Mesenteric fat pad (tissue), 1 donor: ENCODE data around the gene FAM118B. TPM values are rescaled to one million over a fixed set of nuclear protein-coding genes. Genes with fewer than 3 reads are reported as not detected.
"Not testable (repeated sequence)": the region's sequence is repeated elsewhere in the genome, so short reads cannot be mapped to it uniquely, and the experiment has no call there.

Experiments used
- DNase-seq: peaks from one replicate; pipeline ENCODE4 v3.0.0-alpha.2; 2020; ENCODE audit warnings: low spot score
- total RNA-seq: library from RNA; stranded (reverse); fragmentation: NEBNext Ultra II Directional; extraction: Animal tissue kit (Norgen Biotek cat#: 25700); gene quantifications from one replicate; pipeline ENCODE4 v1.2.1, GENCODE V29; 2021
- donor health status: DM: yes; HTN: yes; CAD: no.

The FAM118B gene
- total RNA-seq, 1 donor from 2014 or later: 18.7 TPM

DNA sequence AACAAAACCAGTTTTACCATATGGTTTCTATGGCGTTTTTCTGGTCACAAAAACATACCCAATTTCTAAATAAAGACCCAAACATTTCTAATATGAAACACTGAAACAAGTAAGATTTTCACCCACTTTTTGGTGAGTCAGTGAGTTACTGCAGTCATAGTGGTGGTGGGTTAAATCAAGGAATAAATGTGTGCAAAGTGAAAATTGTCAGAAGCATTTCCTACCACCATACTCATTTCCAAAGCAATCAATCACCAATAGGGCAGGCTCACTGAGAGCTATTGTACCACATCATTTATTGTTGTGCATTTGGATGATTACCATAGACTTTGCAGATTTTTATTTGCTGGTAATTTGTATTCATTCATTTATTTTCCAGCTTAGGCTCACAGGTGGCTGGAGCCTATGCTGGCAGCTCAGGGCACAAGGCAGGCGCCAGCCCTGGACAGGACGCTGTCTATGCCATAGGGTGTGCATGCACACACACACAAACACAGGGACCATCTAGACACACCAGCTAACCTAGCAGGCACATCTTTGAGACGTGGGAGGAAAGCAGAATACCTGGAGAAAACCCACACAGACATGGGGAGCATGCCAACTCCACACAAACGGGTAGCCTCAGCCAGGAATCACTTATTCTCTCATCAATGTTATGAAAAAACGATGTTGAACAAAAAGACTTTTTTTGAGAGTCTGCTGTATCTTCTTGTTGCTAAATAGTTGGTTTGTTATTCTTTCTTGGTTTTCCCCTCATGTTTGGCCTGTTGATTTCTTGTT is 5.1 kb downstream of the FAM118B start:
- no peak for DNase-seq

DNA sequence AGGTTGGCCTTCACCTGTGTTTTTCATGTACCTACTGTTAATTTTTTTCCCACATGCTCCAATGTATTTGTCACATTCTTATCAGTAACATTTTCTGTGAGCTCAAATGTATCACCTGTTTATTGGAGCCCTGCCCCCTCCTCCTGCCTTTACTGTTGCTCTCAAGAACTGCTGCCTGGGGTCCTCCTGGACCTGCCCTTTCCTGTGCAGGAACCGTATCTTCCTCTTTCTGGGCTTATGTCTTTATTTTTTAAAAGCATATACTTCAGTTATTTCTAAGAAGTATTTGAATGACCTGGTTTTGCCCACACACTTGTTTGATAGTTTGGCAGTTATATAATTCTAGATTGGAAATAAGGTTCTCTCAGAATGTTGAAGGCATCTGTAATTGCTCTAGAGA is 5.9 kb downstream of the FAM118B start:
- no peak for DNase-seq

DNA sequence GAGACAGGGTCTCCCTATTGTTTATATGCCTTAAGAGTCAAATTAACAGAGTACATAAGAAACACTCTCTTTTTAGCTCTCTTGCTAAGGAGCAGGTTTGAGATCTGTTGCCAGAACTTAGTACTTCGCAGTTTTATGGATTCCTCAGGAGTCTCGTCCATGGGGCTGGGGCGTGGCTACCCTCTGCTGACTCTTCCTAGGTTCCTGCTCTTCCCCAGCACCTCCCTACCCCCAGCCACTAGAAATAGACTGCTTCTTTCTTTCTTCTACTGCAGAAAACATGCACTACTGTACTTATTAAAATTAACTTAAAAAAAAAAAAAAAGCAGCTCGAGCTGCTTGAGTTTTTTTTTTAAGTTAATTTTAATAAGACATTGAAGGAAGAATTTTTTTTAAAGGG is 8.0 kb downstream of the FAM118B start:
- DNase-seq: no peak

DNA sequence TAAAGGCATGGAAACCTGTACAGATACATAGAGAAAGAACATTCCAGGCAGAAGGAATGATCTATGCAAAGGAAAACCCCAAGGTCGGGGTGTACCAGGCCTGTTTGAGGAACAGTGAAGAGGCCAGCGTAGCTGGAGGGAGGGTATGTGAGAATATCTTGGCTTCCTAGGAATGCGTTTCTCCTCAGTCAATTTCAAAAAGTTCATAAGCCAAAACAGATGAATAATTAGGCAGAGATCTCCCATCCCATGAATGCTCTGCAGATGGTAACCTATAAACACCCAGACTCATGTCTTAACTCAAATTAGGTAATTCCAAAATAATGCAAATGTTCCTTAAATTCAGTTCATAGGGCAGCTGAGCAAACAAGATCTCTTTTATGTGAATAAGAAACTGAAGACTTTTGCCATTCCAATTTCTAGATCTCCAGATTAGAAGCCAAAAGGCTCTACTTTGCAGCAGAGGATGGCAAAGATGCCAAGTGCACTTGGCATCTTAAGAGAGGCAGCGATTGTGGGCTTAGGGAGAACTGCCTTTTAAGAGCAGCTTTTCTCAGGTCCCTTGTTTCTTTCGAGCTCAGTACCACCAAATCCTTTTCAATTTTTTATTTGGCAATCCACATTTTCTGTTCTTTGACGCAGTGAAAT is 13.2 kb downstream of the FAM118B start:
- DNase-seq: no peak

DNA sequence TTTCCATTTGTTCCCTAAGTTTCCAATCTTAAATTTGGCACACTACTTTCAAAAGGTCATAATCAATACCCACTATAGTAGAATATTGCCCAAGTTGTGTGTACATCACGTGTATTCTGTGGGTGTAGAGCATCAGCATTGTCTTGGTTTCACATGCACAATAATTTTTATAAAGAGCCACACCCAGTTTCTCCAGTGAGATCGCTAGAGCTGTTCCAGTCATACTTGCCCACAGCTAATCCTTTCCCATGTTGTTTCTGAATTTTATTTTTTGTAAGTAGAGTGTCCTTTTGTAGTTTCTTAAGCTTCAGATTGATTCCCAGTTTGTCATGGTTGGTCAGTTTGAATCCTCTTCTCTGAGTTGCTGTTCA is 13.7 kb downstream of the FAM118B start:
- no peak for DNase-seq

DNA sequence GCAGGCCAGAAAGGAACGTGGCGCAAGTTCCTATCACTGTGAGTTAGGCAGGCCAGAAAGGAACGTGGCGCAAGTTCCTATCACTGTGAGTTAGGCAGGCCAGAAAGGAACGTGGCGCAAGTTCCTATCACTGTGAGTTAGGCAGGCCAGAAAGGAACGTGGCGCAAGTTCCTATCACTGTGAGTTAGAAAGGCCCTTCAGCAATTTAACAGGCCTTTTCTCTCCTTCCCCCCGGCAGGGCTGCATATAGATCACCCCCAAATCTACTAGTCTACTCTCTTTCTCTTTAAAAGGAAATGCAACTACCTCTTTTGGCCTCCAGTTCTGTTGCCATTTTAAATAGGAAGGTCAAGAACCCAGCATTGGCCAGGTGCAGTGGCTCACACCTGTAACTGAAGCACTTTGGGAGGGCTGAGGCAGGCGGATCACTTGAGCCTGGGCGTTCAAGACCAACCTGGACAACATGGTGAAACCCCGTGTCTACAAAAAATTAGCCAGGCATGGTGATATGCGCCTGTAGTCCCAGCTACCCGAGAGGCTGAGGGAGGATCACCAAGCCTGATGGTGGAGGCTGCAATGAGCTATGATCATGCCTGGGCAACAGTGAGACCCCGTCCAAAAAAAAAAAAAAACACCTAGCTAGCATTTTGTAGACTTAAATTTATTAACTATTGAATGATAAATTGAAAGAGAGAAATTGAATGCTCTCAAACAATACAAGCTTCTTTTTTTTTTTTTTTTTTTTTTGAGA is 14.9 kb downstream of the FAM118B start:
- DNase-seq: no peak

DNA sequence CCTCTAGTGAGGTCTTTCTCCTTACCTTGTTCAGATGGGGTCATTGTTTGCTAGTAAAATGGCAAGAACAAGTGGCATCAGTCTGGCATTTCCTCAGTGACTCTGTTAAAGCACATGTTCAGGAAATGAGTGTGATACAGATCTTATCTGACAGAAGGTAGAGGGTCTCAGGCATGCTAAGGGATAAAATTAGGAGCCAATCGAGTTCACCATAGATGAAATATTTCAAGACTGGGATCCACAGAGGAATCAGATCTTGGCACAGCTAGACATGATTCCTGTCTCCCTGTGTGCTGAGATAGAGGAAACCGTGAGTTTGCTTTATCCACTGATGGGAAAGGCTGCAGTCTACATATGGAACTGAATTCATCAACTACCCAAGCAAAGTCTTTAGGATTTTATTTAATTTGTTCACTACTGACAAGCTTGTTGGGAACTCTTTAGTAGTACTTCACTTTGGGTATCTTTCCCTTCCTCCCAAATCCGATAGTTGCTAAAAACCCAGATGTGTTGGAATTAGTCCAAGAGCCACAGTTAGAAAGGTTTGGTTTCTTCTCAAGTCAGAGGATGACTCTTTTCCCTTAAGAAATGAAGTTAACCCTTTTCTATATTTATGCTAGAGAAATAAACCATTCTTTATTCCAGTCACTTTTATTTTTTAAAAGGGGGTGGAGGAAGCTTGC is 18.4 kb downstream of the FAM118B start:
- DNase-seq: no peak

DNA sequence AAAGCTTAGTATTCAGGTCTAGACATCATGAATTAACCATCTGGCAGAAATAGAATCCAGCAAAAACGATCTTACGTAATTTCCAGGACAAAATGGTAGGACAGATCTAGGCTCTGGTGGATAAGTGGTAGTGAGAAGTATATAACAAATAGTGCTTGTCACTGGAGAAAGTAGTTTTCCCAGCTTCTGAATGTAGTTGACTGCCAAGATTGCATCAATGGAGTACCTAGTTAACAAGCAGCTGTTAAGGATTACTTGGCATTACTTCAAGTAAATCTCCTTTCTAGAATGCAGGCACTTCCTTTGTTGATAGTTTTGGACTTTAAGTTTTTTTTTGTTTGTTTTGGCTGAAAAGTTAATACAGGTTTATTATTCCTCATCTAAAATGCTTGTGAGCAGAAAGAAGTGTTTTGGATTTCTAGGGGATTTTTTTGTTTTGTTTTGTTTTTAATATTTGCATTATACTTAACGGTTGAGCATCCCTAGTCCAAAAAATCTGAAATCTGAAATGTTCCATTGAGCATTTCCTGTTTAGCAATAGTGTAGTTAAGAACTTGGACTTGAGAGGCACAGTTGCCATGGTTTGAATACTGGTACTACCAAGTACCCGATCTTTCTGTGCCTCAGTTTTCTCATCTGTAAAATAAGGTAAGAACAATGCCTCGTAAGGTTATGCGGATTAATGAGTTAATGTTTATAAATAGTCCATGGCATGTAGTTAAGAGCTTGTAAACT is 20.3 kb downstream of the FAM118B start:
- no peak for DNase-seq

DNA sequence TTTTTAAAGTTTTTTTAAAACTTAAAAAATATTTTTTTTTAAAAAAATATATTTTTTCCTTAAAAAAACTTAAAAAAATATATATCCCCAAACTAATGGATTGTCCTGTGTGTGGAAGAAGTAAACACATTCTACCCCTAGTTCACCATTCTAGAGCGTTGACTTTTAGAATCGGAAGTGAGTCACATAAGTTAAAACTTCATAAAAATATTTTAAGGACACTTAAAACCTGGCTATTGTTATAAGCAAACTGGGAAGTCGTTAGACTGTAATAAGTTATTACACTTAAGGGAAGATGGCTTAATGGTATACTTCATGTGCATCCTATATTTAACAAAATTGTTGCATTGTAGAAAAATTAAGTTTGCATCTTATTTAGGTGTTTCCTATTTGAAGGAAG is 21.1 kb downstream of the FAM118B start:
- DNase-seq: no peak

DNA sequence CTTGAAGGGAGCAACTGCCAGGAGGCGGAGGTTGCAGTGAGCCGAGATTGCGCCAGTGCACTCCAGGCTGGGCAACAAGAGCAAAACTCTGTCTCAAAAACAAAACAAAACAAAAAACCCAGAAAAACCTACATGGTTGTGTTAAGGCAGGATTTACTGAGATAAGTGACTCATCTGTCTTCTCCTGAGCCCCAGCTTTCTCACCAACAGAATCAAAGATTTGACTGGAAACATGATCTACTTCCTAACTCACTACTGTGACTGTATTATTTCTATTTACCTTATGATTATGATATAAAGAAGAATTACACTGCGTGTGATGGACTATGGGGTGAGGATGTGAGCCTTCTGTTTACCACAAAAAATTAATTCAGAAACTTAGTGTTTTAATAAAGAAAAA is 21.8 kb downstream of the FAM118B start:
- DNase-seq: no peak

DNA sequence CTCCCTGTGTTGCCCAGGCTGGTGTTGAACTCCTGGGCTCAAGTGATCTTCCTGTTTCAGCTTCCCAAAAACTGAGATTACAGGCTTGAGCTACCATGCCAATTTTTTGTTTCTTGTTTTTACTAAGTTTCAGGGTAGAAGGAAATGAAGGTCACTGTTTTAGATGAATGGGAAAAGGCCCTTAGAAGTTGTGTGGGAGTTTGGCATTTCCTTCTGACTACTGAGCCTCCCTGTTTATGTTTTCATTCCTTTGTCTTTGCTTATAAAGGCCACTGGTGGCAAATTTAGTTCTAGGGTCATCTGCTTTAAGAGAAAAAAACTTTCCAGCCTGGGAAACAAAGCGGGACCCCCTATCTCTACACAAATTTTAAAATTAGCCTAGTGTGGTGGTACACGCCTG is 35.1 kb downstream of the FAM118B start:
- DNase-seq: no peak

DNA sequence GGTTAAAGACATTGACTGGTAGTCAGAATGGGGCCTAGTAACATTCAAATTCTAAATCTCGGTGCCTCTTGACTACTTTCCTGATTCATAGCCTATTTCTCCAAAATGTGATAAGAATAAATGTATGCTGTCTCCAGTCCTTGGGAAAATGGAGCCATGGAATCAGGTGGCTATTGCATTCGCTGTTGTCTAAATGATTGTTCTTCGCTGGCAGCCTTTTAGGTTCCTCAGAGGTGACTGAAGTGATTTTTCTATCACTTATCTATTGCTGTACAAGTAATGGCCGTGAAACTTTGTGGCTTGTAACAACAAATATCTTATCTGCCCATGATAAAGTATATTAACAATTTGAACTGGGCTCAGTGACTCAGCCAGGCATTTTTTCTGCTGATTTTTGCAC is 41.7 kb downstream of the FAM118B start:
- DNase-seq: no peak

DNA sequence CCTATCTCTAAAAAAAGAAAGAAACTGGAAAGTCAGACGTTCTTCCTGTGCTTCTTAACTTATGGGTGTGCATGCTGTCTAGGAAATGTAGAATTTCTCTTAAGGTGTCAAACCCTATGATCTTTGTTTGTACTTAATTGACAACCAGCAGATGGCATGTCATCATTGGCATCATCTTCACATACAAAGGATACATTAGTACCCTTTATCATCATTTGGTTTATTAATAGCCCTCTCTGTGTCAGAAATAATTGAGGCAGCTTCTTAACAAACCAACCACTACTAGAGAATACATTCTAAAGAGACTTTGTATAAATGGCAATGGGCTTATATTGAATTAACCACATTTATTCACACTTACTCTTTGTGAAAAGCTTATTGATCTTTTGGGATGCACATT is 43.2 kb downstream of the FAM118B start:
- no peak for DNase-seq

DNA sequence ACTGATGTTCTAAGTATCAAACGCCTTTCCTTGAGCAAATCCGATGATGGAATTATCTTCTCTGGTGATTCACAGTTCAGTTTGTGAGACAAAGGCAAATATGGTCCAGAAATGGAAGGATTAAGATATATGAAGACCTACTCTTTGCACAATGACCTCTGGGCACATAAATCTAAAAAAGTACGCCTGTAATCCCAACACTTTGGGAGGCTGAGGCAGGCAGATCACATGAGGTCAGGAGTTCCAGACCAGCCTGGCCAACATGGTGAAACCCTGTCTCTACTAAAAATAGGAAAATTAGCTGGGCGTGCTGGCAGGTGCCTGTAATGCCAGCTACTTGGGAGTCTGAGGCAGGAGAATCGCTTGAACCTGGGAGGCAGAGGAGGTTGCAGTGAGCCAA is 43.9 kb downstream of the FAM118B start:
- not testable (repeated sequence) for DNase-seq

DNA sequence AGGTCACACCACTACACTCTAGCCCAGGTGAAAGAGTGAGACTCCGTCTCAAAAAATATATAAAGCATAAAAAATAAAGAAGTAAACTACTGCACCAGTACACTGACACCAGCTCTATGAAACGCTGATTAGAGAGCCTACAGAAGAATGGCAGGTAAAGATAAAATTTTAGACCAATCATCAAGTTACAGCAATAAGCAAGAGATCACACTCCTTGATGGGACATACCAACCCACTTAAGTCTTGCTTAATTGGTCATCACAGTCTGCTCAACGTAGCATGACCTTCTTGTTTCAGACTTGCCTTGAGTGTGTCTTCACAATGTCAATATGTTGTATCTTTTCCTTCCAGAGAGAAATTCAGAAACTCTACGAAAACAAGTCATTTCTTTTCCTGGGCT is 44.6 kb downstream of the FAM118B start:
- DNase-seq: no peak

DNA sequence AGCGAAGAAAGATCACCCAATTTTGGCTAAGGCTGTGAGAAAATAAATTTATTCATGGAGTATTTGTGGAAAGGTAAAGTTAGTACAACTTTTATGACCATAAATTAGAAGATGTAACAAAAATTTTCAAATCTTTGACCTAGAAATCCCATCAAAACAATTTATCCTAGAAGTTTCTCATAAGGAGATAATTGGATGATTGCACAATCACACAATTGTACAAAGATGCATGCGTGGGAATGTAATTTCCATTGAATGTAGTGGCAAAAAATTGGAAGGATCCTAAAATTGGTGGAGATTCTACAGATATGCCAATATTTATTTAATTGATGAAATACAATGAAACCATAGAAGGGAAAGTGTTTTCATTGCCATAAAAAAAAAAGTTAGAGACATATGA is 45.6 kb downstream of the FAM118B start:
- no peak for DNase-seq

DNA sequence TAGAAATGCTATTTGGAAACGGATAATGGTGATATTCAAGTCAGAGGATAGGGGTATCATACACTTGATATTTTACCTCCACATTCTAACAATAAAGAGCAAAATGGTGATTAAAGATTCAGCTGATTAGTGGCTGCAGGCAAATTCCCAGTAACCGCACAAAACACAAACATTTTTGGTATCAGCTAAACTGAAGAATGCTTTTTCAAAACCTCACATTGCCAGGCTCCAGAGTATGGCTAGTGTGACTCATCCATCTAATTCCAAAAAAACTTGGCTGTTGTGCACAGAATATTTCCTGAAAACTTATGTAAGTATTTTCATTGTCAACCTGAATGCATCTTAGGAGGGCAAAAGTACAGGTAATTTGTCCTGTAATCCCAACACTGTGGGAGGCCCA is 46.2 kb downstream of the FAM118B start:
- DNase-seq: no peak

DNA sequence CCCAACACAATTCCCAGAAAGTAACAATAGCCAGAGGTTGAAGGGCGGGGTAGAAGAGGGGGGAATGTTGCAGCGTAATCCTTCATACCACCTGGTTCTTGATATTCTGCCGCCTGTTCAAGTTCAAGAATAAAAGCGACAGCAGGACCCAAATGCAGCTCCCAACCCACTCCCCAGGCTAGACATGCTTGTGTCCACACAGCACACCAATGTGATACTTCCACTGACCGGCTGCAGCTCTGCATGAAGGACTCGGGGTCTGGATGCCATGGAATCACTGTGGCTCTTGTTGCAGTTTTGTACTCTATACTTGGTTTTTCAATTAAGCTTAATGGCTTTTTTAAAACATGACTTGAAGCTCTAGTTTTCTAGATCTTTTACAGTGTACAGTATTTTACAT is 50.6 kb downstream of the FAM118B start:
- no peak for DNase-seq

DNA sequence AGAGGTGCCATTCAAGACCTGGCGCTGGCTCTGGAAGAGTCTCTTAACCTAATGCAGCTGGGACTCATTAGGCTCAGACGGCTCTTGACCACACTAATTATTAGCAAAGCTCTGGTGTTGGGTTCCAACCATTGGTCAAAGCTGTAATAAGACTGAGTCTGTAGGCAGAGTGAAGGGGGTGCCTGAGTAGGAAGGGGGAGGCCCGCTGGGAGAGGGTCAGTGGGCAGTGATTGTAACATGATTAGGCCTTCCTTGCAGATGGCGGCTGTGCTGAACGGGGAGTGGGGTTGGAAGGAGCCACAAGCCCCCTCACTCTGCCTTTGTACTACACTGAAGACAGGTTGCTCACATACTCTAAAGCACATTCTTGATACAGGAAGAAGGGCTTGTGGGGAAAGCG is 51.9 kb downstream of the FAM118B start:
- no peak for DNase-seq

DNA sequence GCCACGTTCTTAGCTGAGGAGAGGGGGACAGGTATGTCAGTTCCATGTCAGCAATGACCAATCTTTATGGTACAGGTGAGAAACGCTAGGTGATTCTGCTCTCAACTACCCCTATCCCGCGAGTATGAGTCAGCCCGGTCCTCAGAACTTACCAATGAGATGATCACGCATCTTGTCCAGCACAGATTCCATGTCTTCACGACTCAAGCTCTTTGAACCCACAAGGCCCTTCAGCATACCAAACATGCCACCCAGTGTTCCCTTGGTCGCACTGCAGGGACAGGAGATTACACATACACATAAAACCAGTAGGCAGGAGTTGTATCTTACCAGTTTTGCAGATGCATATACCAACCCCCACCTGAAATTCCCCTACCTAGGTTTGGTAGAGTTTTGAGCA is 54.2 kb downstream of the FAM118B start:
- no peak for DNase-seq

DNA sequence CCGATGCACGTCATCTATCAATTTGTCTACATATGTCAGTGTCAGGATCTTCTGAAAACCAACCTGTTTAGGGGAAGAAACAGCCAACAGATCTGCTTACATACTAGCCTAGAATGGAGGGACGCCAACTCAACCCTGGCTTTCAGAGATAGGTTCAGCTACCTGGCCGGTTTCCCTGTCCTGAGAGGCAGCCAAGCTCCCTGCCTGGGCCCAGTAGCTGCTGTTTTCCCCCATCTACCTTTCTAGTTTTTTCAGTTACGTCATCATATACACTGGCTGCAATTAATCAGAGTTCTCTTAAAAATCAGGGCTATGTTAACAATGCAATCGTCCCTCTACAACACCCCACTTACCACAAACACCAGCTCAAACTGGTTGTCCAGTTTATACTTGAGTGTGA is 56.1 kb downstream of the FAM118B start:
- DNase-seq: no peak
